NCI-H2227 treated with DMSO at 0.1 percent for 48 hours (cell line): ENCODE data around the gene AP3B1.
"Not testable (repeated sequence)": the region's sequence is repeated elsewhere in the genome, so short reads cannot be mapped to it uniquely, and the experiment has no call there.

ENCODE experiments used
- DNase-seq: peaks from one replicate; lab custom pipeline; 2025; lab: John Stamatoyannopoulos, UW

The AP3B1 gene

GRCh38 chr5:78066722-78067121, 227.8 kb downstream of the AP3B1 start:
- not testable (repeated sequence) for DNase-seq

DNA sequence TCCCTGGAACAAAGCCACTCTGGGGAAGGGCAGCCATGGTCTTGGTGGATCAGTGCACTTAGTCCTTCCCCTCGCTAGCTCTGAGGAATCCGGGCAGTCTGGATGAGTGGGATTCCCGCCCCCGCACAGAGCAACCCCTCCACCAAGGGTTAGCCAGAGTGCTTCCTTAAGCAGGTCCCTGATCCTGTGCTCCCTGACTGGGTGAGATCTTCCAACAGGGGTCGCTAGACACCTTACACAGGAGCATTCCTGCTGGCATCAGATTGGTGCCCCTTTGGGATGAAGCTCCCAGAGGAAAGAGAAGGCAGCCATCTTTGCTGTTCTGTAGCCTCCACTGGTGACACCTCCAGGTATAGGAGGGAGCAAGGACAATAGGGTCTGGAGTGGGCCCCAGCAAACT, 228.8 kb downstream of the AP3B1 start:
- DNase-seq, result no peak

- DNase-seq, result no peak
Observed at GRCh38 chr5:78064941-78065472, 229.5 kb downstream of the AP3B1 start.

GRCh38 chr5:78063495-78063894, 231.0 kb downstream of the AP3B1 start:
- no peak for DNase-seq

DNA sequence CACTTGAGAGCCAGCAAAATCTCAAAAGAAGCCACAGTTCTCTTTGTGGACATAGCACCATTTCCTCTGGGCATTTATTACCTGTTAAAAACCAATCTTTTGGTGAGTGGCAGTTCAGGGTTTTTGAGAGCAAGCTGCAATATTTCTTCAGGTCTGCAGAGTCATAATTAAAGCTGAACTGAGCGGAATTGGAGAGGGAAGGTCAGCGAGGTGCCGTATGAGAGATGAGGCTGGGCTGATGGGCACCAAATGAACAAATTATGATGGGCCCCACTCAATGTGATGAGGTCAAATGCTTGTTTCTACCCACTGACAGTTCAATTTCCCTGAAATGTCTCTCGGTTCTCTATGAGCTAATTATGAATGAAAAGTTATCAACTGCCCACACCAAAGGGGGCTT, 231.9 kb downstream of the AP3B1 start:
- peak; percentile 78 for DNase-seq

DNA sequence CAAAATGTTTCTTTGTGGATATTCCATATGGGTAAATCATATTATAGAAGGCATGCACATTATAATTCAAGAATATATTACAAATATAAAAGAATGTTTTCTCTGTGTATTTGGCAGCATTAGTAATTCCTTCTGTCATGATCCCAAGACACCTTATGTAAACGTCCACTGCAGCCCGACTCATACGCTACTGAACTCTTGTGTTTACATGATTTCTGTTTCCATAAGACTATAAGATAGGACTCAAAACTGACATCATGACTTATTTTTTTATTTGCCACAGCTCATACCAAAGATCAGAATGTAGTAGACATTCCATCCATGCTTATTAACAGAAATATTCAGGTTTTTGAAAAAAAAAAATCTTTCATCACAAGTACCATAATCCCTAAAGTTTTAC, 234.1 kb downstream of the AP3B1 start:
- DNase-seq, result no peak

- DNase-seq, result no peak
Observed at GRCh38 chr5:78058625-78059024, 235.9 kb downstream of the AP3B1 start.

- DNase-seq, result no peak
Observed at GRCh38 chr5:78056901-78057514, 237.5 kb downstream of the AP3B1 start.

- no peak for DNase-seq
Observed at GRCh38 chr5:78056053-78056452, 238.4 kb downstream of the AP3B1 start.

DNA sequence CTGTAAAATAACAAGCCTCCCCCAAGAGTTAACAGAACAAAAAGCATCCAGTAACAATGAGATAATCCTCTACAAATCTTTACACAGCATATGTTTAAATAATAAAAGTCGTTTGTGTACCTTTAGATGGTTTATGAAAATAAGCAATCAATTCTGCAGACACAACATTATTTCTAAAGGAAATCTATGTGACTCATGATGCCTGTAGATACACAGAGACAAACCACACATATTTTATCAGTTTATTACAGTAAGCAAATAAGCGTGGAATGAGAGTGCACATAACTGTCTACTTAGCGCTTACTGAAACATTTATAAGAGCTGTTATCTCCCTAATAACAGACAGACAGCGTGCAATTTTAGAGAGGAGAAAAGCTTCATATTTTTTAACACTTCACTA, 243.6 kb downstream of the AP3B1 start:
- DNase-seq, result no peak

GRCh38 chr5:78046823-78047222, 247.7 kb downstream of the AP3B1 start:
- not testable (repeated sequence) for DNase-seq

- DNase-seq, result no peak
Observed at GRCh38 chr5:78046006-78046405, 248.5 kb downstream of the AP3B1 start.

DNA sequence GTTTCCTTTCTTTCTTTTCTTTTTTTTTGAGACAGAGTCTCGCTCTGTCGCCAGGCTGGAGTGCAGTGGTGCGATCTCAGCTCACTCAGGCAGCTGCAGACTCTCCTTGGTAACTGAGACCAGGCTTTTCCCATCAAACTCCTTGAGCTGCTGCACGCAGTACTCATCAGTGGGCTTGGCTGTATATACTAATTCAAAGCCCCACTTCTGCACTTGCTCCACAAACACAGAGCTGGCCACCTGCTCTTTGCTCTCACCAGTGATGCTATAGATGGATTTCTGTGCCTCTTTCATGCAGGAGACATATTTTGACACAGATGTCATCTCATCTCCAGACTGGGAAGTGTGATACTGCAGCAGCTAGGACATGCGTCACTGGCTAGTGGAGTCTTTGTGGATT, 252.7 kb downstream of the AP3B1 start:
- DNase-seq, result no peak

DNA sequence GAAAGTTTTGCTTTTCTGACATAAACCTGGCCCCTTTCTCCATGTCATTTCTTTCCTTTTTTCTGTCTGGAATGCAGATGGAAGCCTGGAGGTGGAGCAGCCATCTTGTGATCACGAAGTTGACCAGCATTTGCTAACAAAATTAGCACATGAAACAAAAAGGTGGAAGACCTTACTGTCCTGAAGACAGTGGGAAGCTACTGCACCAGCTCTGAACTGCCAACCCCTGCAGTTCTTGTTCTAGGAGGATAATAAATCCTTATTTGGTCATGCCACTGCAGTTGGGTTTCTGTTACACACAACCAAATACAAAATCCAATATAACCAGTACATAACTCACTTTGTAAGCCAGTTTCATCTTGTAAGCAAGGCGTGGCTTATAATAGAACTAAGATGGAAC, 269.0 kb downstream of the AP3B1 start:
- no peak for DNase-seq

DNA sequence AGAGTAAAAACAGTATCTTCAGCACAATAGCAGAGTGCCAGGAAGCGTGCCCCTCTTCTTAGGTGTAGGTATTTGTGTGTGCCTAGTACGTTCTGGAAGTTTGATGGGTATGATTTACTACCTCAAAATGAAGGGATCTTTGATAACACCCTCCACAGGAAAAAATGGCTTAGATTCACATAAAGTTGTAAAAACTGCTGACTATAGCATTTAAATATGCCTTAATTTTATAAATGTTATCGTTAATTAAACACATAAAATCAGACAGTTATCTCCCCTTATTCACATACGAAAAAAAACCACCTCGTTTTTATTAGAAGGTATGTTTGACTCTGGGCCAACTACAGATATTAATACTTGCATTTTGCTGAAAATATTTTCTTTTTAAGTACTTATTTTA, 274.8 kb downstream of the AP3B1 start:
- no peak for DNase-seq

- no peak for DNase-seq
Observed at GRCh38 chr5:78016863-78017529, 277.5 kb downstream of the AP3B1 start.

DNA sequence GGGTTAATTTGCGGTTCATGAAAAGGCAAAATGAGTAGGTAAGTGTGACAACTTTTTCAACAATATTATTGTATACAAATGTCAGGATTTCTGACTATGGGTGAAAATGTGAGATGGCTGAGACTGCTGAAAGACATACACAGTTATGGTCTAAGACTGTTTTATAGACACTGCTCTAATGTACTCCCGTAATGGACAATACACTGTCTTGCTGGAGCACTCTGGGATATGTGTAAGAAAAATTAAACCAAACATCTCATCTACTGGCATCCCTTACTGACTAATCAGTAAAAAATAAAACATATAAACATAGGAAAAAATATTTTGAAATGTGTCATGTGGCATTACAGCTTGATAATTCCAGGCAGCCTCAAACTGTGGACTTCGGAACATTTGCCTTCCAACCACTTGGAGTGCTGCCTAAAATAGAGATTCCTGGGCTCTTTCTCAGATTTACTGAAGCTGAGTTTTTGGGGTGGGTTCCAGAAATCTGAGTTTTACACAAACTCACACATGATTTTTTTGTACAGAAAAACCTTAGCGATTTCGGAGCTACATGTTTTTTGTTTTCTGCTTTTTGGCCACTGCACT, 284.5 kb downstream of the AP3B1 start:
- no peak for DNase-seq

GRCh38 chr5:78008356-78008967, 286.0 kb downstream of the AP3B1 start:
- DNase-seq, result peak; percentile 4

DNA sequence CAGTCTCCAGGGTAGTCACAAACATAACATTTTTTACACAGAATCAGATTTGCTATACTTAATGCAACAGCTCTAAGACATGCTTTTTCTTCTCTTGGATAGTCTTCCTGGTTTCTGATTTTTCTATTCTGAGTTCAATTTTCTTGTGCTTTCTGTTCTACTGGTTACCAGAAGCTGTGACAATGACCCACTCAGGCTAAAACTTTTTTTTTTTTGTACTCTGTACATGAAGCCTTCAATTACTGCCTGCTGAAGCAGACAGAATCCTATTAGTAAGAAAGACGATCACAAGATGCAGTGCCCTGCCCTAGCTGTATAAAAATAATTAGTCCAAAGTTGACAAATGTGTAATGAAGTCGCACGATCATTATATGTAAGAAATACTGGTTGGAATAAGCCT, 287.3 kb downstream of the AP3B1 start:
- no peak for DNase-seq

DNA sequence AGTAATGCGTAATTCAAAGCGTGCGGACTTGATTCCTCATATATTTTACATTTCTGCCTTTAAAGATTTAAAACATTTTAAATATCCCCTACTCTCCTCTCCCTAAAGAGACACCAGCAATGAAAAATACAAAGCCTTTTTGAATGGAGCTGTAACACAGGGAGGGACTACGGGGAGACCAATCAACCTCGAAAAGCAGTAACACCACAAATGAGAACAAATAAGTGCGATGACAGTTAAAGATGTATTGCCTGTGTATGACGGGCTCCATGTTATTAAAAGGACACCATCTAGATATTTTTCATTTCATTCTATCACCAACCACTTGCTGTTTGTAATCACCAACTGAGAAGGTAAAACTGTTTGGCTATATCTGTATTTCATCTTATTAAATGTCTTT, 288.0 kb downstream of the AP3B1 start:
- DNase-seq, result no peak

DNA sequence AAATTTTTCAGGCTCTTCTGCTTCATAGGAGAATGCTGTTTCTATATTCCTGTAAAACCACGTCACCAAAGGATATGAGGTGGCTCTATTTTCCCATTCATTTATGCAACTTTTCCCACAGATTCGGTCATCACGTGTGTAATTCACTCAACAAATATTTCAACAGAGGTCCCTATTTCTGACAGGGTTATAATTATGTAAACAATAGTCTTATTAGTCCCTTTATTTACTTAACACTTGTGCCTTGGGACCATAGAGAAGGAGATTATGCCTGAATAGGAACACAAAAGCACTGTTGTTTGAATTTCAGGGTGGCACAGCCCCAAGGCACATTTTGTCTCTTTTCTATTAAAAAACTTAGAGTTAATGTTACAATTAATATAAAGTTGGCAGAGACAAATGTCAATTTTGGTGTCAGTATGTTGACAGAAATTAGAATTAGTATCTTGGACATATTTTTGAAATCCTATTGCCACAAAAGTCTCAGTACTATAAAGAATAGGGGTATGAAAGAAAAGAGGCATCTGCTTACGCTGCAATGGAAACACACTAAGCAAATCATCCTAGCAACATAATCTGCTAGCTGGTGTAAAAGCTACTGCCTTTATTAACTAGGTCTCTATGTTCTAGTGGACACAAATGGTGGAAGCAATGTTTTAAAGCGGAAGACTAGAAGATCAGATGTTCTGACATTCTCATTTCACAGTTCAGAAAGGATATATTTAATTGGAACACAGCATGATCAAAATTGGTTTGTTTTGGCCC, 289.3 kb downstream of the AP3B1 start:
- DNase-seq, result no peak

GRCh38 chr5:78004559-78004958, 289.9 kb downstream of the AP3B1 start:
- DNase-seq, result no peak
